Tongue (tissue), 2 donors: ENCODE data around the gene MFAP2. TPM values are rescaled to one million over a fixed set of nuclear protein-coding genes. Genes with fewer than 3 reads are reported as not detected.

ENCODE experiments used
- DNase-seq: peaks from one replicate; pipeline ENCODE4 v3.0.0-alpha.2; 2015
- total RNA-seq: library from RNA; depleted of rRNA; stranded (reverse); fragments of >200 nt; gene quantifications from one replicate; pipeline ENCODE4 v1.2.3, GENCODE V29; 2014

Gene MFAP2
- total RNA-seq, 1 donor from 2014 or later = 31.6 TPM

- no peak for DNase-seq
These were observed 26.7 kb upstream of the MFAP2 start for GRCh38 chr1:17007121-17007520.

DNA sequence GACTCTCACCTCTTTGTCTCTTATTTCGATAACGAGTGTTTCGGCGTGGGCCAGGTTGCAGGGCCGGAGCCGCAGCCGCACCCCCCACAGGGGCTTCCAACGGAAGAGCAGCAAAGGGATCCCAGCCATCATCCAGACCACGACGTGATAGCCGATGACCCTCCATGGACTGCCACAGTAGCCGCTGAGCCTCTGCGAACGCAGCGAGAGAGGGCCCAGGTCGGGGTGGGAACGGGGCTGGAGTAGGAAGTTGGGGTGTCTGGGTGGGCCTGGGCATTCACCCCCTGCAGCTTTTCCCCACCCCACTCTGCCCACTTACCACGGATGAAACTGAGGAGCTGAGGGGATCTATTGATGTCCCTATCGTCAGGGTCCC is 24.9 kb upstream of the MFAP2 start:
- DNase-seq = no peak

GRCh38 chr1:17004466-17005364 is 24.3 kb upstream of the MFAP2 start:
- DNase-seq = no peak

DNA sequence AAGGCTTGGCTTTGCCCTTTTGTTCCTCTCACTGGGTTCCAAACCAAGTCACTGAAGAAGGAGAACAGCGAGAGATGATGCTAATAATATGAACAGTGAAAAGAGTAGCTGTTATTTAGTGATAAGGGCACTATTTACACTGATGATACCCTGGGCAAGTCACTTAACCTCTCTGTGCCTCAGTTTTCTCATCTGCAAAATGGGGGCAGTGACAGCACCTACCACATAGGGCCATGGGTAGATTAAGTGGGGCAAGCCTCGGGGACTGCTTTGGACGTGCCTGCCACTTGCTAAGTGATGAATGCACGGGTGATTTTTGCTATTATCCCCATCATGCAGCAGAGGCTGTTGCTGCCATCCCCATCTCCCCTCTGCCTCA is 22.1 kb upstream of the MFAP2 start:
- DNase-seq = no peak

GRCh38 chr1:17001760-17002523 is 21.5 kb upstream of the MFAP2 start:
- no peak for DNase-seq

- no peak for DNase-seq
These were observed 19.4 kb upstream of the MFAP2 start for GRCh38 chr1:16999863-17000262.

DNA sequence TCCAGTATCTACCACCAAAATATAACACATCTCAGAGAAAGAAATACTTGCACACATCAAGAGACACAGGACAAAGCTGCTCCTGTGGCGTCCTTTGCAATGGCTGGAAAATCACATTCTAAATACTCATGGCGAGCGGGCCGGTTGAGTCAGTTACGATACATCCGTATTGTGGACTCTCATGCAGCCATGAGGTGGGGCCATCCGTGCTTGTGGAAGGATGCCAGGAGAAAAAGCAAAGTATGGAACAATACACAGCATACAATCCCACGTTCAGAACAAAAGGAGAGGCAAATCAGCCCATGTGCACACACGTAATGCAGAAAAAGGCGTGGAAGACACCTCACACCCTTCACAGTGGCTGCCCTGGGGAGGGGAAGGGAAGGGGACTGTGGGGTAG is 18.2 kb upstream of the MFAP2 start:
- no peak for DNase-seq

DNA sequence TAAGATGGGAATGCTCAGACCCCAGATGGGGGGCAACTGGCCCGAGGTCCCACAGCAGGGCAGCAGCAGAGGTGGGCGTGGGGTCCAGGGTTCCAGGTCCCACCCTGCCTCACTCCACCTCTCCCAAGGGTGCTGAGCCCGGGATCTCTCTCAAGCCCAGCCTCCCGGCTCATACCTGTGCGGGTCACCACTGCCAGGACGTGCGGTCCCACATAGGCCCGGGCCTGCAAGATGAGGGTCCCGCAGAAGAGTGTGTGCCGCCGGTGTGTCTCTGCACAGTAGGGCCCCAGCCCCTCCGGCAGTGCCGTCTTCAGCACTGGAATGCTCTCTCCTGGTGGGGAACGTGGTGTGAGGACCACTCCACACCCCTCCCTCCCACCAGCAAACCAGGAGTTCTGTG is 16.4 kb upstream of the MFAP2 start:
- no peak for DNase-seq

DNA sequence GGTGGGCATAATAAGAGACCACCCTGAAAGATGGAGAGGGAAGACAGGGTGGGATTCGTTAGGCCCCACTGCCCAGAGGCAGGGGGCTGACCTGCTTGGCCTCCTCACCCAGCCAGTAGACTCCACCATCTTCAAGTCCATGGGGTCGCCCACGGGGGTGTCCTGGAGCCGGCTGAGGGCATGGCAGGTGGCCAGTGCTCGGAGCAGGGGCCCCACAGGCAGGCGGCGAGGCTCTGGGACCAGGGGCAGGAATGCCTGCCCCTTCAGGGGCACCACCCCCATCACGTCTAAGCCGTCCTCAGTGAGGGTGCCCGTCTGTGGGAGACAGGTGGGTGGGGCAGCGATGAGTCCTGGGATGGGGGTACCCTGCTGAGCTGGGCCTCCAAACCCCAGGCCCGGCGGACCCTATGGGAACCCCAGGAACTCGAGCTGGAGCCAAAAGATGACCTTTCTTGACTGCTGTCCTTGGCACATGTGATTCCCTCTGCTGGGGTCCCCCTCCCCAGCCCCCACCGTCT is 13.2 kb upstream of the MFAP2 start:
- no peak for DNase-seq

- DNase-seq = no peak
These were observed 12.3 kb upstream of the MFAP2 start for GRCh38 chr1:16992675-16993074.

GRCh38 chr1:16992102-16992501 is 11.7 kb upstream of the MFAP2 start:
- no peak for DNase-seq

DNA sequence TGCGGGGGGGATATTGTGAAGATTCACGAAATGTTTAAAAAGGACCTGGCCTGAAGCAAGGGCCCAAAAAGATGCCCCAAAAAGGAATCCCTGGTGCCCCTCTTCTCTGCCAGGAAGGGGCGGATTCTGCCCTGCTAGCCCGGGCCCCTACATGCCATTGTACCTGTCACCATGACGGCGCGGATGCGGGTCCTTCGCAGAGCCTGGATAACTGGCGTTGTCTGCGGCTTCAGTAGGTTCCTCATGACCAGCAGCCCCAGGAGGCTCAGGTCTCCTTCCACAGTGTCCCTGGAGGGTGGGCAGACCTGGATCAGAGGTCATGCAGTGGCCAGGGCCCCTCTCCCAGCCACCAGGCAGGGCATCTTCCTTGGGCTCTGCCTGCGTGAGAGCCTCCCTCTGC is 11.2 kb upstream of the MFAP2 start:
- no peak for DNase-seq

DNA sequence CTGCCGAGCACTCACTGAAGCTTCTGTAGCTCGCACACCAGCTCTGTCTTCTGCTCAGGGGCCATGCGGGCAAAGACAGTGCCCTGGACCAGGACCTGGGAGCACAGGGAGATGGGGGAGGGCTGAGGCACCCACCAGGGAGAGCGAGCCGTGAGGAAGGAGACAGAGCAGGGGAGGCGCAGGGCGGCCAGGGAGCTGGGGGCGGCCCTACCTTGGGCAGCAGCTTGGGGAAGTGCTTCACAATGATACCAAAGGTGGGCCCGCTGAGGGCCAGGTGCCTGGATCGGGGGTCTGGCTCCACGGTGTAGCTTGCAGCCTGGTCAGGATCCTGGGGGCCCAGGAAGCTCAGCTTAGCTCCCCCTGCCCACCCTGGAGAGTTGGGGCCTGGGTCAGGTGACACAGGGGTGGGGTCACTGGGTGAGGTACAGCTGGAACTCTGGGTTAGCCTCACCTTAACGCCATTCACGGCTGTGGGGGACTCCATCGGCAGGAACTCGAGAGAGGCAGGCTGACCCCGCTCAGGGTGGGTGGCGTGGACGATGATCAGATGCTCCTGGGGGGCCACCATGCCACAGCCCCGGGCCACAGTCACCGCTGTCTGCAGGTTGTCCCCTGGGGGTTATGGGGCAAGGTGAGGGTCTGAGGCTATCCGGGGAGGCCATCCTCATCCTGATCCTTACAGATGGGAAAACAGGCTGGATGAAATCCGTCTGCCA is 9.4 kb upstream of the MFAP2 start:
- no peak for DNase-seq

DNA sequence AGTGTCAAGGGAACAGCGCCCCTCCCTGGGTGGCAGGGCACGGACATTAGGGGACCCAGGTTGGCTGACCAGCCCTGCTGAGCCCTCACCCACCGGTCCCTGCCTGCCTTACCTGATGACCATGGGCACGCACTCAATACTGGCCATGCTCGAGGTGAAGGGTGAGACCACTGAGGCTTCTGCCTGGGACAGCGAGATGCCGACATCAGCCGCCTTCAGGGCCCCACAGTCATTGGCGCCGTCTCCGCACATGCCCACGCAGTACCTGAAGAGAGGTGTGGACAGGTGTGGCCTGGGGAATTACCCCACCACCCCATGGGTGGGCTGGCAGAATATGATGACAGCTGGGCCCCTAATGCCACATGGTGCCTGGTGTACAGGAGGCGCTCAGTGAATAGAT is 7.8 kb upstream of the MFAP2 start:
- DNase-seq = no peak

GRCh38 chr1:16986962-16987361 is 6.5 kb upstream of the MFAP2 start:
- no peak for DNase-seq

GRCh38 chr1:16986560-16986959 is 6.1 kb upstream of the MFAP2 start:
- DNase-seq = no peak

DNA sequence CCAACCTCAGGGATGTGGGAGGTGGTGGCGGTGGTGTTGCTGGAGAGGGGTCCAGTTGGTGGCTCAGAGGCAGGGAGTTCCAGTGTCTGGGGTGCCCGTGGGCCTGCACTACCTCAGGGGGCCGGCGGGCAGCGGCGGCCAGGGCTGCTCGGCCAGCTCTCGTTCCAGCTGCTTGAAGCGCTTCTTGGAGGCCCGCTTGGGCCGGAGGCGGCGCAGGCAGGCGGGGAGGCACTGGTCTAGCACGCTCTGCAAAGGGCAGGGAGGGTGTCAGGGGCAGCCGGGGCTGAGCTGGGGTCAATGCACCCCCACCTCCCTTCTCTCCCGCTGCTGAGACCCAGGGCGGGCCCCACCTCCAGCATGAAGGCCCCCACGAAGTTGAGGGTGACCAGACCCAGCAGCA is 5.7 kb upstream of the MFAP2 start:
- no peak for DNase-seq

- DNase-seq = peak; percentile 73
These were observed 4.3 kb upstream of the MFAP2 start for GRCh38 chr1:16984717-16985116.

GRCh38 chr1:16983649-16984048 is 3.2 kb upstream of the MFAP2 start:
- DNase-seq = no peak

DNA sequence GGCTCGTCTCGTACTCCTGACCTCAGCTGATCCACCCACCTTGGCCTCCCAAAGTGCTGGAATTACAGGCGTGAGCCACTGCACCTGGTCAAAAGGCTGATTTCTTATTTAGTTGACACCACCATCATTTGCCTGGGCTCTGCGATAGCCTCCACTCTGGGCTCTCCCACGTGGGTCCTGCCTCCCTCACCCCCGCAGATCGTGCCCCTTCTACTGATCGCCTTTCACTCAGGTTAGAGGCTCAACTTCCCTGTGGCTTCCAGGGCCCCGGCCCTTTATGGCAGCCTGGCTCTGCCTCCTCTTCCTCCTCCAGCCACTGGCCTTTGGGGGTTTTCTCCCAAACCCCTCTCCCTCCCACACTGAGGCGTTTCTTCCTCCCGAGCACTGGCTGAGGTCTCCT is 2.5 kb upstream of the MFAP2 start:
- no peak for DNase-seq

DNA sequence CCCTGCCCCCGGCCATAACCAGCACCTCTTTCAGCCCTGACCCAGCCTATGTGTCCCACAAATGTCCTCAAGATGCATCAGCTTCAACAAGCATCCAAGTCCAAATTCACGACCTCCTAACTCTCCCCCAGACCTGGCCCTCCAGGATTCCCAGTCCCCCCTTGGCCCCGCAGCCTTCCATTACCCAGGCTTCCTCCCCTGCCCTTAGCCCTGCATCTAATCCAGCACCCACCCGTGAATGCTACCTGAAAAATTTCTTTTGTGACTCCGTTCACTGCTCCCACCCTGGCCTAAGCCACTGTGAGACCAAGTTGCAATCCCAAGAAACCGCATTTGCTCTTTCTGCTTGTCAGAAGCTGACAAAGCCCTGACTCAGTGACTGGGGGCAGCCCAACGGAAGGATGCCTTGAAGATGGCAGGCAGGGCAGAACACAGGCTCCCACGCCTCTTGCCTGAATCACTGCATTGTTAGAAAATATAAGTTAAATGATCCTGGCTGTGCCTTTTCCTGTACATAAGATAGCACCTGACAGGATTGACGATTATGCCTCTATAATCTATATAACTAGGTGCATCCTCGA is 939 bp upstream of the MFAP2 start:
- no peak for DNase-seq
